GM18505 (cell line): ENCODE measurements around the gene IER2.

ENCODE experiments used
- ATAC-seq: cut with Tn5 transposase; IDR thresholded peaks from one replicate; pipeline ENCODE4 v1.9.1; 2021; ENCODE audit not compliant: unreplicated experiment
- POLR2A ChIP-seq: IDR thresholded peaks from 4 replicates; pipeline ENCODE4 v1.6.1; 2011; ENCODE audit warnings: borderline replicate concordance; ENCODE audit not compliant: insufficient read depth, insufficient read length; ENCODE audit errors: extremely low read depth

IER2 gene

GRCh38 chr19:13112555-13112954, 37.7 kb upstream of the IER2 start:
- ATAC-seq = no peak
- no peak for TF ChIP-seq POLR2A

GRCh38 chr19:13115936-13116281, 34.3 kb upstream of the IER2 start:
- ATAC-seq = no peak
- TF ChIP-seq POLR2A = no peak

GRCh38 chr19:13116282-13117175, 33.7 kb upstream of the IER2 start, which contains the start of gene TRMT1:
Gene TRMT1 (minus strand): TSS chr19:13116740. CDS start chr19:13116399, 341 bp downstream.
- peak; percentile 55 for TF ChIP-seq POLR2A
- ATAC-seq = peak; percentile 41

GRCh38 chr19:13117176-13117771, 32.9 kb upstream of the IER2 start:
- TF ChIP-seq POLR2A = no peak
- no peak for ATAC-seq

- ATAC-seq = peak; percentile 68
- peak; percentile 66 for TF ChIP-seq POLR2A
These were observed 32.3 kb upstream of the IER2 start, which contains the start of gene NACC1 for GRCh38 chr19:13117772-13118423. Gene NACC1 (plus strand): TSS chr19:13118264. CDS start chr19:13135208, 16,944 bp downstream.

DNA sequence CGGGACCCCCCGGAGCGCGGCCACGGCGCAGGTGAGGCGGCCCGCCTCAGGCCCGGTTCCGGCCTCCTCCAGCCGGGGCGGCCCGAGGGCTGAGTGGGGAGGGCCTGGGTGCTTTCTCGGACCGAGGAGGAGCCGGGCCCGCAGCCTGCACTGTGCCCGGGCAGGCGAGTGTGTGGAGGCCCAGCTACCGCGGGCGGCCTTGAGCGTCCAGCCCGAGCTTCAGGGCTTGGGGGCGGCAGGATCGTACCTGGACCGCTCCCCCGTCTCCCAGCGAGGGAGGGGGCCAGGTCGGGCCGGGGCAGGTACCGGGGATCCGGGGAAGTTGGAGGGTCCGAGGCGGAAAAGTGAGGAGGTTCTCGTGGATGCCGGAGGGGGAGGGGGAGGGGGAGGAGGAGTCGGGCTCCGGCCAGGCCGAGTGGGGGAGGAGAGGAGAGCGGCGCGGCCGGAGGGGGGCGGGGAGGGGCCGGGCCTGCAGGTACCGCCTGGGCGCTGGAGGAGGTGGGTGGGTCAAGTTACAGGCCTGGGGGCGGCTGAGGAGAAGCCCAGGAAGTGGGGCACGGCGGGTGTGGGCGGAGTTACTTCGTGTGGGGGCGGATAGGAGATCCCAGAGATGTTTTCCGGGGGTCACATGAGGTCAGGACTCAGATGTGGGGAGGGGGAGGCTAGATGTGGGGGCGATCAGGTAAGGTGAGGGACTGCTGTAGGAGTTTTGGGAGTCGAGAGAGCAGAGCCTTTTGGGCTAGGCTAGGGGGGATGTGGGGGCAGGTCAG, 31.6 kb upstream of the IER2 start:
- TF ChIP-seq POLR2A = no peak
- peak; percentile 9 for ATAC-seq

GRCh38 chr19:13119627-13120026, 30.6 kb upstream of the IER2 start:
- ATAC-seq = no peak
- TF ChIP-seq POLR2A = no peak

DNA sequence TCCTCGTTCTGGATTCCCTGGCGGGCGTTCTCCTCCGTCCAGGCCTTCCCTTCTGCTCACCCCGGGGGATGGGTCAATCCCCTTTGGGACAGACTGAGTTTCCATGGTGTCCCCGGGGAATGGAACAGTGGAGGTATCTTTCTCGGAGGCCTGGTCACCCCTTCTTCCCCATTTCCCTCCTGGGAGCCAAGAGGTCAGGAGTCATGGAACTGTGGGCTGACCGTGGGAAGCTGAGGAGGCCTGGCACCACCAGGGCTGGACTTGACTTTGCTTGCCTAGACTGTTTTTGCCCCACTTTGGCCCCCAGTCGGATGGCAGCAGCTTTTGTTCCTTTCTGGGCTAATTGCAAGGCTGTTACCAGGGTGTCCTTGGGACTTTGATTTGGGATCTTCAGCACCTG, 30.2 kb upstream of the IER2 start:
- no peak for ATAC-seq
- no peak for TF ChIP-seq POLR2A

- ATAC-seq = no peak
- no peak for TF ChIP-seq POLR2A
These were observed 29.4 kb upstream of the IER2 start for GRCh38 chr19:13120817-13121216.

DNA sequence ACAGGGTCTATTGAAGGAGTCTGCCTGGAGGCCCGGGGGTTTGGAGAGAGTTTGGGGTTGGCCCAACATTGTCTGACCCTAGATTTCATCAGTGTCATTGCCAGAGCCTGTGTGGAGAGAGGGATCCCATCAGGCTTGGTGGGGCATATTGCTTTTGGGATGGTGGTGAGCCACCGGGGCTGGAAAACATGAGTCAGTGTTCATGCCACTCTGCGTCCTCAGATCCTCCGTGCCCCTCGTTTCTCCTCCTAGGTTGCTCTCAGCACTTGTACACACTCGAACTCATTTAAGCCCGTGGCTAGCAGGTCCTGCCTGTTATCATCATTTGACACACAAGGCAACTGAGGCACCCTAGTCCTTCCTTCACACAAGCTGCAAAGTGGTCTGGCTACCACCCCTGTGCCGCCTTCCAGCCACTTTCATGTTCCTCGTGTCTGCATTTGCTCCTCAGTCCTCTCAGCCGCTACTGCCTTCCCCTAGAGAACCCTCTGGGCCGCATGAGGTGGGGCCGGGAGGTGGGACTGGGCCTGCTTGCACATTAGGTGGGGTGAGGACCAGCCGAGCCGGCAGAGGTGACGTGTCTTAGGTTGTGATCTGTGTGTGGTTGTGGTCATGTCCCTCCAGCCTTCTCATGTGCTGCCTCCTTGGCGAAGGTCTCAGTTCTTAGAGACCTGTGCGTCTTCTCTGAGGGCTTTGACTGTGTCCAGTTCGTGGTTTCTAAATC, 28.5 kb upstream of the IER2 start:
- no peak for TF ChIP-seq POLR2A
- ATAC-seq = no peak

DNA sequence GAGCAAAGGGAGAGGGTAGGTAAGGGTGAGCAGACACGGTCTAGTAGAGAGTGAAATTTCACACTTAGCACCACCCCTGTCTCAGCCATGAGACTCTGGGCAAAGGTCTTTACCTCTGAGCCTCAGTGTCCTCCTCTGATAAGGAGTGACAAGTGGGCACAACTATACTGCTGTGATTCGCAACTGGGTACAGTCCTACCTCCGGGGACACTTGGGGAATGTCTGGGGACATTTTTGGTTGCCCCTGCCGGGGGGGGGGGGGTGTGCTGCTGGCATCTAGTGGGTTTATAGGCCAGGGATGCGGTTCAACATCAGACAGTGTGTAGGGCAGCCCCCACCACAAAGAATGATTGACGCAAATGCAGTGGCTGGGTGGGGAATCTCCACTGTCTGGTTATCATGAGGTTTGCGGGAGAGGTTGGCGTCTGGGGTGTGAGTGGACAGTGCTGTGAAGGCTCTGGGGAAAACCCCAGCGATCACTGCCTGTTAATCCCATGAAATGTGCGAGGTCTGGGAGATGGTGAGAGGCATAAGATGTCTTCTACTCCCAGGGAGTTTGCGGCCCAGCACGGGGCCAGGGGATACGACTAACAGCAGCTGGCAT, 27.8 kb upstream of the IER2 start:
- ATAC-seq = no peak
- TF ChIP-seq POLR2A = no peak
